ENCODE data around the gene PKN1. TPM values are rescaled to one million over a fixed set of nuclear protein-coding genes. Genes with fewer than 3 reads are reported as not detected.

Gene PKN1
- total RNA-seq, 1 donor, result 167 TPM

- no peak overlapping the region for H3K4me3 ChIP-seq (ENCODE audit: insufficient read depth, low read length)
These were observed 22.7 kb upstream of the PKN1 start for GRCh38 chr19:14410091-14411051.

GRCh38 chr19:14411161-14411937 is 21.8 kb upstream of the PKN1 start:
- Histone ChIP-seq H3K27me3 (ENCODE audit: insufficient read depth, low read length) (no peaks in the 10 kb centered on the region), H3K79me2 (ENCODE audit: insufficient read depth, low read length) (peaks cover 65% of the 10 kb centered on the region), H3K4me2 (ENCODE audit: insufficient read depth, low read length) (no peak overlapping the region), H2AFZ (ENCODE audit: low read length) (no peak overlapping the region), H3K36me3 (ENCODE audit: insufficient read depth, low read length) (peaks cover 65% of the 10 kb centered on the region), H3K9me3 (ENCODE audit: low read depth, low read length) (no peaks in the 10 kb centered on the region), H3K4me1 (ENCODE audit: insufficient read depth, low read length) (peaks cover 11% of the 10 kb centered on the region), H3K27ac (ENCODE audit: low read depth, low read length) (no peak overlapping the region), H4K20me1 (ENCODE audit: insufficient read depth, low read length) (peaks cover 56% of the 10 kb centered on the region), H3K4me3 (ENCODE audit: insufficient read depth, low read length) (no peak overlapping the region)
- DNase-seq (ENCODE audit: insufficient read length, low spot score, missing footprints), result peak; percentile 66
- TF ChIP-seq CTCF (IDR thresholded peaks at IDR 0.05; ENCODE audit: extremely low read depth, low read depth, low read length), result no peak

More at GRCh38 chr19:14410091-14411051, 22.7 kb upstream of the PKN1 start:
- no peak for TF ChIP-seq CTCF (IDR thresholded peaks at IDR 0.05; ENCODE audit: extremely low read depth, low read depth, low read length)
- Histone ChIP-seq H3K4me2 (ENCODE audit: insufficient read depth, low read length) (no peak overlapping the region), H3K36me3 (ENCODE audit: insufficient read depth, low read length) (peaks cover 69% of the 10 kb centered on the region), H3K79me2 (ENCODE audit: insufficient read depth, low read length) (peaks cover 55% of the 10 kb centered on the region), H3K4me1 (ENCODE audit: insufficient read depth, low read length) (peaks cover 9% of the 10 kb centered on the region), H3K27me3 (ENCODE audit: insufficient read depth, low read length) (no peaks in the 10 kb centered on the region), H3K27ac (ENCODE audit: low read depth, low read length) (no peak overlapping the region), H3K9me3 (ENCODE audit: low read depth, low read length) (no peaks in the 10 kb centered on the region), H4K20me1 (ENCODE audit: insufficient read depth, low read length) (peaks cover 51% of the 10 kb centered on the region), H2AFZ (ENCODE audit: low read length) (no peak overlapping the region)
- peak; percentile 79 for DNase-seq (ENCODE audit: insufficient read length, low spot score, missing footprints)

- Histone ChIP-seq H3K36me3 (ENCODE audit: insufficient read depth, low read length) (peaks cover 60% of the 10 kb centered on the region), H3K4me2 (ENCODE audit: insufficient read depth, low read length) (no peak overlapping the region), H3K4me1 (ENCODE audit: insufficient read depth, low read length) (peaks cover 16% of the 10 kb centered on the region), H2AFZ (ENCODE audit: low read length) (no peak overlapping the region), H3K27me3 (ENCODE audit: insufficient read depth, low read length) (no peaks in the 10 kb centered on the region), H4K20me1 (ENCODE audit: insufficient read depth, low read length) (peaks cover 58% of the 10 kb centered on the region), H3K79me2 (ENCODE audit: insufficient read depth, low read length) (peaks cover 70% of the 10 kb centered on the region), H3K27ac (ENCODE audit: low read depth, low read length) (no peak overlapping the region), H3K9me3 (ENCODE audit: low read depth, low read length) (no peaks in the 10 kb centered on the region), H3K4me3 (ENCODE audit: insufficient read depth, low read length) (no peak overlapping the region)
- DNase-seq (ENCODE audit: insufficient read length, low spot score, missing footprints), result no peak
- TF ChIP-seq CTCF (IDR thresholded peaks at IDR 0.05; ENCODE audit: extremely low read depth, low read depth, low read length), result no peak
These were observed 21.2 kb upstream of the PKN1 start for GRCh38 chr19:14411938-14412245.

Measured in osteoblast (primary cell).